Natural killer cell (primary cell): ENCODE results near the gene ADGRG7. TPM values are rescaled to one million over a fixed set of nuclear protein-coding genes. Genes with fewer than 3 reads are reported as not detected.

Experiments
- ATAC-seq, 3 donors: fragments of 150-1000 bp in 2 of 3; fragments of 200-7000 bp in 1 of 3; cut with Tn5 transposase; 1 replicate in 1 of 3; 2 replicates in 2 of 3; pipeline ENCODE4 v1.10.0; 2021; ENCODE audit warnings: mild to moderate bottlenecking in 2 of 3, moderate library complexity in 2 of 3
- DNase-seq, 2 donors: peaks; one replicate each; pipeline versions ENCODE4 v3.0.0 to v3.0.0-alpha.2; 2013 to 2021; ENCODE audit warnings: mixed read lengths in 1 of 2
- H3K27ac ChIP-seq: one replicate; pipeline ENCODE4 v1.5.1; 2013; ENCODE audit warnings: mild to moderate bottlenecking, low read length
- H3K27me3 ChIP-seq: one replicate; pipeline ENCODE4 v1.6.1; 2013; ENCODE audit warnings: low read length; ENCODE audit not compliant: control insufficient read depth, insufficient read depth
- H3K36me3 ChIP-seq: one replicate; pipeline ENCODE4 v1.6.1; 2013; ENCODE audit warnings: low read length; ENCODE audit not compliant: control insufficient read depth, insufficient read depth
- H3K4me1 ChIP-seq: one replicate; pipeline ENCODE4 v1.6.1; 2013; ENCODE audit warnings: low read length; ENCODE audit not compliant: control insufficient read depth, insufficient read depth
- H3K4me3 ChIP-seq: one replicate; pipeline ENCODE4 v1.5.1; 2013; ENCODE audit warnings: low read length
- H3K9me3 ChIP-seq: one replicate; pipeline ENCODE4 v1.6.1; 2013; ENCODE audit warnings: low read length; ENCODE audit not compliant: control insufficient read depth, insufficient read depth
- H3K27ac Mint-ChIP-seq, 2 donors: one replicate each; pipeline ENCODE4 v1.8.0; 2022; ENCODE audit warnings: mild to moderate bottlenecking in 2 of 2, mixed read lengths in 2 of 2, moderate library complexity in 1 of 2
- H3K27me3 Mint-ChIP-seq, 2 donors: one replicate each; pipeline ENCODE4 v1.8.0; 2022; ENCODE audit warnings: low read depth in 2 of 2, mixed read lengths in 2 of 2
- H3K36me3 Mint-ChIP-seq: one replicate; pipeline ENCODE4 v1.8.0; 2022; ENCODE audit warnings: mixed read lengths
- H3K4me1 Mint-ChIP-seq, 2 donors: one replicate each; pipeline ENCODE4 v1.8.0; 2022; ENCODE audit warnings: mixed read lengths in 2 of 2
- H3K4me3 Mint-ChIP-seq: one replicate; pipeline ENCODE4 v1.8.0; 2022; ENCODE audit warnings: mild to moderate bottlenecking, moderate library complexity, mixed read lengths
- H3K9me3 Mint-ChIP-seq, 2 donors: one replicate each; pipeline ENCODE4 v1.8.0; 2022; ENCODE audit warnings: mixed read lengths in 2 of 2
- CTCF ChIP-seq: fragments of 200-600 bp; IDR thresholded peaks from one replicate; pipeline ENCODE4 v1.8.0; 2022; ENCODE audit warnings: antibody characterized with exemption
- WGBS: methylation state at CpG from one replicate; pipeline ENCODE4 v1.1.7; 2013; ENCODE audit warnings: missing lambda C conversion rate; ENCODE audit not compliant: insufficient coverage; 5-methylcytosine and 5-hydroxymethylcytosine counted together
- intact Hi-C: fragments of 100-400 bp; cut with micrococcal nuclease; formaldehyde crosslinking; loops from one replicate; pipeline ENCODE4 v1.14.2; 2022
- total RNA-seq, 4 donors: library from RNA; stranded (reverse); fragments of 120-200 nt in 1 of 4; gene quantifications; one replicate each; pipeline versions ENCODE4 v1.2.3 to v1.2.4, GENCODE V29; 2013 to 2022

The ADGRG7 gene
- total RNA-seq, 3 donors from 2014 or later (not counting 1 experiment from before 2014, with no cell fraction given), result not detected

- Histone ChIP-seq H3K27ac (no peak overlapping the region), H3K9me3 (no peaks in the 10 kb centered on the region), H3K27me3 (peaks cover 5% of the 10 kb centered on the region), H3K4me3 (no peak overlapping the region), H3K36me3 (no peaks in the 10 kb centered on the region), H3K4me1 (no peaks in the 10 kb centered on the region)
- H3K4me3 Mint-ChIP-seq, result no peak overlapping the region
- H3K36me3 Mint-ChIP-seq, result no peaks in the 10 kb centered on the region
- 84% methylated on average over 2 of the region's 2 CpGs for whole genome bisulfite sequencing
- ATAC-seq (no peak), DNase-seq (no peak)
- H3K27ac Mint-ChIP-seq, result no peak overlapping the region
- intact Hi-C loops, result no loop called here
- no peaks in the 10 kb centered on the region for H3K4me1 Mint-ChIP-seq
- peaks cover 50 to 68% of the 10 kb centered on the region in 2 donors for H3K27me3 Mint-ChIP-seq
- no peak for TF ChIP-seq CTCF
- no peaks in the 10 kb centered on the region for H3K9me3 Mint-ChIP-seq
These were observed 86.3 kb downstream of the ADGRG7 start for GRCh38 chr3:100695696-100696095.

- ATAC-seq (no peak), DNase-seq (no peak)
- peaks cover 50 to 73% of the 10 kb centered on the region in 2 donors for H3K27me3 Mint-ChIP-seq
- intact Hi-C loops, result no loop called here
- no peaks in the 10 kb centered on the region for H3K36me3 ChIP-seq
- no peak for TF ChIP-seq CTCF
- no peaks in the 10 kb centered on the region for H3K4me1 Mint-ChIP-seq
- no peak overlapping the region for H3K4me3 ChIP-seq
- 83% methylated on average over 3 of the region's 3 CpGs for WGBS
- H3K27me3 ChIP-seq, result peaks cover 5% of the 10 kb centered on the region
- H3K27ac ChIP-seq, result no peak overlapping the region
- H3K36me3 Mint-ChIP-seq, result no peaks in the 10 kb centered on the region
- H3K4me1 ChIP-seq, result no peaks in the 10 kb centered on the region
- H3K4me3 Mint-ChIP-seq, result no peak overlapping the region
- H3K27ac Mint-ChIP-seq, result no peak overlapping the region
- H3K9me3 Mint-ChIP-seq, result no peaks in the 10 kb centered on the region
- no peaks in the 10 kb centered on the region for H3K9me3 ChIP-seq
These were observed 86.8 kb downstream of the ADGRG7 start for GRCh38 chr3:100696161-100696560.

GRCh38 chr3:100697172-100697571 is 87.8 kb downstream of the ADGRG7 start:
- Histone ChIP-seq H3K9me3 (no peaks in the 10 kb centered on the region), H3K4me1 (no peaks in the 10 kb centered on the region), H3K4me3 (no peak overlapping the region), H3K36me3 (no peaks in the 10 kb centered on the region), H3K27me3 (peaks cover 5% of the 10 kb centered on the region), H3K27ac (no peak overlapping the region)
- peaks cover 53 to 79% of the 10 kb centered on the region in 2 donors for H3K27me3 Mint-ChIP-seq
- no peak overlapping the region for H3K4me3 Mint-ChIP-seq
- intact Hi-C loops, result no loop called here
- no peak for ATAC-seq
- no peaks in the 10 kb centered on the region for H3K9me3 Mint-ChIP-seq
- H3K36me3 Mint-ChIP-seq, result no peaks in the 10 kb centered on the region
- H3K27ac Mint-ChIP-seq, result no peak overlapping the region
- DNase-seq, result no peak
- no peaks in the 10 kb centered on the region for H3K4me1 Mint-ChIP-seq
- no peak for TF ChIP-seq CTCF
- 86% methylated on average over 7 of the region's 7 CpGs for WGBS

GRCh38 chr3:100697723-100698285 is 88.4 kb downstream of the ADGRG7 start:
- WGBS, result 89% methylated on average over 5 of the region's 5 CpGs
- Histone ChIP-seq H3K27me3 (peaks cover 5% of the 10 kb centered on the region), H3K36me3 (no peaks in the 10 kb centered on the region), H3K4me3 (no peak overlapping the region), H3K4me1 (no peaks in the 10 kb centered on the region), H3K9me3 (no peaks in the 10 kb centered on the region), H3K27ac (no peak overlapping the region)
- intact Hi-C loops, result no loop called here
- ATAC-seq, result no peak
- no peak for TF ChIP-seq CTCF
- no peaks in the 10 kb centered on the region for H3K9me3 Mint-ChIP-seq
- no peak for DNase-seq
- no peaks in the 10 kb centered on the region for H3K4me1 Mint-ChIP-seq
- H3K36me3 Mint-ChIP-seq, result no peaks in the 10 kb centered on the region
- no peak overlapping the region for H3K4me3 Mint-ChIP-seq
- H3K27ac Mint-ChIP-seq, result no peak overlapping the region
- peaks cover 53 to 78% of the 10 kb centered on the region in 2 donors for H3K27me3 Mint-ChIP-seq
